Heart left ventricle (tissue), 16 donors: ENCODE results near the gene GRIP1. TPM values are rescaled to one million over a fixed set of nuclear protein-coding genes. Genes with fewer than 3 reads are reported as not detected.
A peak's percentile ranks its signal among the peaks of the same experiment; 100 is the strongest.

ENCODE experiments used
- ATAC-seq, 4 donors: fragments of 200-7000 bp; cut with Tn5 transposase; one replicate each; pipeline ENCODE4 v1.9.1; 2020 to 2022; ENCODE audit warnings: moderate library complexity in 4 of 4, mild to moderate bottlenecking in 3 of 4, moderate number of reproducible peaks in 1 of 4
- DNase-seq, 5 donors: peaks; one replicate each; pipeline ENCODE4 v3.0.0-alpha.2; 2020
- H3K27ac ChIP-seq, 12 donors: fragments of 200-600 bp; sonication (generic) in 4 of 12; one replicate each; pipeline versions ENCODE4 v1.5.0 to v1.8.0; 2016 to 2022; ENCODE audit warnings: mild to moderate bottlenecking in 2 of 12
- H3K27me3 ChIP-seq, 9 donors: fragments of 200-600 bp; sonication (generic) in 2 of 9; one replicate each; pipeline versions ENCODE4 v1.5.1 to v1.8.0; 2016 to 2022; ENCODE audit warnings: mild to moderate bottlenecking in 3 of 9
- H3K36me3 ChIP-seq, 9 donors: fragments of 200-600 bp; sonication (generic) in 2 of 9; one replicate each; pipeline versions ENCODE4 v1.5.0 to v1.8.0; 2018 to 2022; ENCODE audit warnings: mild to moderate bottlenecking in 2 of 9
- H3K4me1 ChIP-seq, 12 donors: fragments of 200-600 bp; sonication (generic) in 4 of 12; one replicate each; pipeline versions ENCODE4 v1.5.0 to v1.8.0; 2016 to 2022; ENCODE audit warnings: mild to moderate bottlenecking in 3 of 12
- H3K4me3 ChIP-seq, 12 donors: fragments of 200-600 bp; sonication (generic) in 4 of 12; one replicate each; pipeline versions ENCODE4 v1.5.0 to v1.8.0; 2017 to 2022; ENCODE audit warnings: mild to moderate bottlenecking in 9 of 12, moderate library complexity in 4 of 12
- H3K9me3 ChIP-seq, 12 donors: fragments of 200-600 bp; sonication (generic) in 4 of 12; one replicate each; pipeline versions ENCODE4 v1.5.0 to v1.8.0; 2016 to 2022; ENCODE audit warnings: mild to moderate bottlenecking in 1 of 12
- CTCF ChIP-seq, 12 donors: fragments of 200-600 bp; sonication (generic) in 4 of 12; IDR thresholded peaks; one replicate each; pipeline versions ENCODE4 v1.5.0 to v1.8.0; 2018 to 2022; ENCODE audit warnings: antibody characterized with exemption in 12 of 12, mild to moderate bottlenecking in 5 of 12
- POLR2A ChIP-seq, 2 donors: fragments of 450-650 bp; IDR thresholded peaks; one replicate each; pipeline ENCODE4 v1.6.1; 2017; ENCODE audit warnings: antibody characterized with exemption in 2 of 2, mild to moderate bottlenecking in 2 of 2, moderate library complexity in 2 of 2
- WGBS, 4 donors: extraction: QIAGEN DNeasy Blood & Tissue Kit in 2 of 4; methylation state at CpG; one replicate each; pipeline versions ENCODE4 v1.1.5 to v1.1.7; 2013 to 2018; 5-methylcytosine and 5-hydroxymethylcytosine counted together
- intact Hi-C, 10 donors: fragments of 100-400 bp; cut with DNase I; formaldehyde crosslinking; loops; one replicate each; pipeline versions ENCODE4 v1.11.1 to v1.14.2; 2022
- polyA plus RNA-seq, 2 donors: library from polyadenylated mRNA; stranded (reverse); fragments of 200-250 nt; gene quantifications; one replicate each; pipeline ENCODE4 v1.2.3, GENCODE V29; 2013
- total RNA-seq, 9 donors: library from RNA; depleted of rRNA in 2 of 9; stranded (reverse); fragments of >200 nt in 2 of 9; fragmentation: NEBNext Ultra II Directional in 3 of 9; extraction: Animal tissue kit (Norgen Biotek cat#: 25700) in 3 of 9; gene quantifications; one replicate each; pipeline versions ENCODE4 v1.1.0 to v1.2.4, GENCODE V29; 2016 to 2023
- donor health status: ischemic (EF 13 %, LVEDD 7.1; RV severe dilation, severe dysfunction).
- donor health status: healthy with polysubstance abuse.
- donor health status: DM: no; HTN: yes; CAD: no.
- donor health status: DM: no; HTN: no; CAD: no.
- donor health status: ischemic (EF 25% LVEDD 6.9; RV normal size, moderate dysfunction).
- donor health status: ischemic (EF 25% LVEDD 5.7; RV mildly dilated, moderate dysfunction).
- donor health status: healthy.
- donor health status: DM: yes; HTN: yes; CAD: no.
- donor health status: ischemic (EF 35%, LVEDD 5.7; RV mildly dilated, moderate dysfunction).
- donor health status: nonischemic (EF 11% LVEDD 7.7; RV severe dilation, severe dysfunction).
- donor health status: DM: yes; HTN: yes; CAD: no.
- donor health status: PGD.
- donor health status: ischemic (EF 29% LVEDD 5.4; RV normal size, mild dysfunction).
- donor health status: nonischemic (EF 23%, LVEDD 6.1; RV moderate dilation, normal function).

Gene GRIP1
- total and polyA plus RNA-seq, 11 donors: 0.30 to 8.4 (median 1.5) TPM

DNA sequence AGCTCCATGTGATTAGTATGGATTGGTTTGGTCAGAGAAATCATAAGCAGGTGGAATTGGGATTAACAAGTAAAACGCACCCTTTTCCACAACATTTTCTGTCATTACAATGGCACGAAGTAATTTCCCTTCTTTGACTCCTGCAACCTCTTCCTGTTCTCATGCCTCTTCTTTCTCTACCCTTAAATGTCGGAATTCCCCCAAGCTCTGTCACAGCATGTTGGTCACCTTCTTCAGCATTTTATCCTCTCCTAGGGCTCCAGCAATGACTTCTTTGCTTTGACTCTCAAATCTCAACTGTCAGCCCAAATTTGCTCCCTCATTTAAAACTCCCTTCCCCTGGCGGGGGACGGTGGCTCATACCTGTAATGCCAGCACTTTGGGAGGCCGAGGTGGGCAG is 5.3 kb upstream of the GRIP1 start:
- Histone ChIP-seq H3K36me3 (no peaks in the 10 kb centered on the region), H3K4me1 (peaks cover 0 to 3% (median 0%) of the 10 kb centered on the region in 12 donors), H3K9me3 (no peaks in the 10 kb centered on the region), H3K27ac (no peak overlapping the region), H3K4me3 (no peak overlapping the region), H3K27me3 (peaks cover 0 to 27% (median 0%) of the 10 kb centered on the region in 9 donors)
- WGBS, 4 donors: 74 to 81% (median 77%) methylated on average over 6 of the region's 6 CpGs
- ATAC-seq (no peak), DNase-seq (no peak)
- TF ChIP-seq CTCF (IDR thresholded peaks at IDR 0.05) (no peak), POLR2A (IDR thresholded peaks at IDR 0.05) (no peak)
- intact Hi-C loops: no loop called here

DNA sequence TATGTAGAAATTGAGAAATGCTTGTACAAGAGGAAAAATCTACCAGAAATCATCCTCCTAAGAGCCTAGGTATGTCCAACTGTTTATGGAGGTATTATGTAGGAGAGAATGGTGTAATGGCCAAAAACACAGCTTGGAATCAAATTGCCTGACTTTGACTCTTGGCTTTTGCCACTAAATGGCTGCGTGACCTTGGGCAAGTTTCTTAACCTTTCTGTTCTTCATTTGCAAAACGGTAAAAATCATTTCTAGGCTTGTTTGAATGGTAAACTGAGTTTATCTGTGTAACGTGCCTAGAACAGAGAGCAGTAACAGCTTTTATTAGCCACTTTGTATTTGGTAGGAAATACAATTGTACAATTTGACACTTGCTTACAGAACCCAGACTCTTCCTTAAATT is 4.9 kb upstream of the GRIP1 start:
- whole genome bisulfite sequencing, 4 donors: 84 to 89% (median 86%) methylated on average over 3 of the region's 3 CpGs
- intact Hi-C loops: no loop called here
- Histone ChIP-seq H3K27ac (no peak overlapping the region), H3K9me3 (no peaks in the 10 kb centered on the region), H3K4me3 (no peak overlapping the region), H3K4me1 (peaks cover 0 to 3% (median 0%) of the 10 kb centered on the region in 12 donors), H3K36me3 (no peaks in the 10 kb centered on the region), H3K27me3 (peaks cover 0 to 28% (median 0%) of the 10 kb centered on the region in 9 donors)
- TF ChIP-seq POLR2A (IDR thresholded peaks at IDR 0.05) (no peak), CTCF (IDR thresholded peaks at IDR 0.05) (no peak)
- no peak for ATAC-seq
- no peak for DNase-seq

GRCh38 chr12:66683073-66683472 is 4.2 kb upstream of the GRIP1 start:
- no peak for ATAC-seq
- intact Hi-C loops: no loop called here
- Histone ChIP-seq H3K4me1 (peaks cover 0 to 4% (median 0%) of the 10 kb centered on the region in 12 donors), H3K36me3 (no peaks in the 10 kb centered on the region), H3K27me3 (peaks cover 0 to 29% (median 0%) of the 10 kb centered on the region in 9 donors), H3K9me3 (no peaks in the 10 kb centered on the region), H3K27ac (no peak overlapping the region), H3K4me3 (no peak overlapping the region)
- TF ChIP-seq POLR2A (IDR thresholded peaks at IDR 0.05): no peak
- TF ChIP-seq CTCF (IDR thresholded peaks at IDR 0.05): no peak
- no peak for DNase-seq
- WGBS, 4 donors: 80 to 85% (median 83%) methylated on average over 6 of the region's 6 CpGs

DNA sequence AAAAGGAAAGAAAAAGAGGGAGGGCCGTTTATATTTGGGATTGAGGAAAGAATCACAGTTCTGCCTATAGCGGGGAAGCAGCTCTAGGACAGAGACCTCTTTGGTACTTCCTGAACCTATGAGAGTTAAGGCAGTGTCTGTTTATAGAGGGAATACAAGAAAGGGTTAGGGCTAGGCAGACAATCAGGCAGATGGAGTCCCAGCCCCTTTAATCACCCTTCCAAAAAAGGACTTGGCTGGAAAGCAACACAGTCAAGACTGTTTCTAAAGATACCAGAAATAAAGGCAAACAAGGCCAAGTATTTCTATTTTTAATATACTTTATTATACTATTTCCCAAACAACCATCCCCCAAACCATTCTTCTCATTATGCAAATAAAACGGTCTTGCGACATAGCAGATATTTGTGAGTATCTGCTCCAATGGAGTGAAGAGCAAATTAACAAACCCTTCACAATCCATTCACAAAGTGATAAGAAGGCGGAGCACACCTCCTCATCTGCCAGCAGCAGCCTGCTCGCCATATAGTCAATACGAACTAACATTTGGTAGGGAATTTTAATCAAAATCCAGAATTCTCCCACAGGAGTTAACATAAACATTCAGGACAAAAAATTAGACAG is 697 bp upstream of the GRIP1 start:
- intact Hi-C loops: no loop called here
- TF ChIP-seq POLR2A (IDR thresholded peaks at IDR 0.05): no peak
- no peak for TF ChIP-seq CTCF (IDR thresholded peaks at IDR 0.05)
- Histone ChIP-seq H3K27me3 (peaks cover 0 to 25% (median 0%) of the 10 kb centered on the region in 9 donors), H3K4me1 (peaks cover 0 to 4% (median 0%) of the 10 kb centered on the region in 12 donors), H3K4me3 (no peak overlapping the region), H3K36me3 (no peaks in the 10 kb centered on the region), H3K27ac (no peak overlapping the region), H3K9me3 (no peaks in the 10 kb centered on the region)
- DNase-seq: no peak
- ATAC-seq: peak in 1 of 4 donors; percentile 31
- WGBS, 4 donors: 39 to 51% (median 41%) methylated on average over 7 of the region's 7 CpGs
